Ishikawa (cell line): Measurements from ENCODE around the gene SLC6A3.

Experiments used
- CEBPB ChIP-seq: IDR thresholded peaks from 2 replicates; pipeline ENCODE4 v1.6.1; 2012
- CREB1 ChIP-seq: IDR thresholded peaks from 2 replicates; pipeline ENCODE4 v1.6.1; 2012; ENCODE audit warnings: low read depth
- EGR1 ChIP-seq: IDR thresholded peaks from 2 replicates; pipeline ENCODE4 v1.6.1; 2012
- EP300 ChIP-seq: IDR thresholded peaks from 2 replicates; pipeline ENCODE4 v1.6.1; 2012; ENCODE audit warnings: borderline replicate concordance
- FOXM1 ChIP-seq: IDR thresholded peaks from 2 replicates; pipeline ENCODE4 v1.6.1; 2012; ENCODE audit warnings: low read depth, borderline replicate concordance
- NFIC ChIP-seq: IDR thresholded peaks from 2 replicates; pipeline ENCODE4 v1.6.1; 2012
- RAD21 ChIP-seq: IDR thresholded peaks from 2 replicates; pipeline ENCODE4 v1.6.1; 2012; ENCODE audit warnings: low read depth
- TAF1 ChIP-seq: IDR thresholded peaks from 2 replicates; pipeline ENCODE4 v1.6.1; 2012; ENCODE audit warnings: low read depth, mild to moderate bottlenecking
- TCF12 ChIP-seq: IDR thresholded peaks from 2 replicates; pipeline ENCODE4 v1.6.1; 2012; ENCODE audit warnings: low read depth
- TEAD4 ChIP-seq: IDR thresholded peaks from 2 replicates; pipeline ENCODE4 v1.6.1; 2012
- YY1 ChIP-seq: IDR thresholded peaks from 2 replicates; pipeline ENCODE4 v1.6.1; 2012; ENCODE audit warnings: low read depth
- ZBTB7A ChIP-seq: IDR thresholded peaks from 2 replicates; pipeline ENCODE4 v1.6.1; 2012; ENCODE audit warnings: low read depth
- TF ChIP-seq, protein P1 (sequence below): IDR thresholded peaks from 2 replicates; pipeline ENCODE4 v1.6.1; 2012
- TF ChIP-seq, protein P2 (sequence below): IDR thresholded peaks from 2 replicates; pipeline ENCODE4 v1.6.1; 2012; ENCODE audit warnings: low read depth, mild to moderate bottlenecking
- TF ChIP-seq, protein P3 (sequence below): IDR thresholded peaks from 2 replicates; pipeline ENCODE4 v1.6.1; 2012

The SLC6A3 gene

DNA sequence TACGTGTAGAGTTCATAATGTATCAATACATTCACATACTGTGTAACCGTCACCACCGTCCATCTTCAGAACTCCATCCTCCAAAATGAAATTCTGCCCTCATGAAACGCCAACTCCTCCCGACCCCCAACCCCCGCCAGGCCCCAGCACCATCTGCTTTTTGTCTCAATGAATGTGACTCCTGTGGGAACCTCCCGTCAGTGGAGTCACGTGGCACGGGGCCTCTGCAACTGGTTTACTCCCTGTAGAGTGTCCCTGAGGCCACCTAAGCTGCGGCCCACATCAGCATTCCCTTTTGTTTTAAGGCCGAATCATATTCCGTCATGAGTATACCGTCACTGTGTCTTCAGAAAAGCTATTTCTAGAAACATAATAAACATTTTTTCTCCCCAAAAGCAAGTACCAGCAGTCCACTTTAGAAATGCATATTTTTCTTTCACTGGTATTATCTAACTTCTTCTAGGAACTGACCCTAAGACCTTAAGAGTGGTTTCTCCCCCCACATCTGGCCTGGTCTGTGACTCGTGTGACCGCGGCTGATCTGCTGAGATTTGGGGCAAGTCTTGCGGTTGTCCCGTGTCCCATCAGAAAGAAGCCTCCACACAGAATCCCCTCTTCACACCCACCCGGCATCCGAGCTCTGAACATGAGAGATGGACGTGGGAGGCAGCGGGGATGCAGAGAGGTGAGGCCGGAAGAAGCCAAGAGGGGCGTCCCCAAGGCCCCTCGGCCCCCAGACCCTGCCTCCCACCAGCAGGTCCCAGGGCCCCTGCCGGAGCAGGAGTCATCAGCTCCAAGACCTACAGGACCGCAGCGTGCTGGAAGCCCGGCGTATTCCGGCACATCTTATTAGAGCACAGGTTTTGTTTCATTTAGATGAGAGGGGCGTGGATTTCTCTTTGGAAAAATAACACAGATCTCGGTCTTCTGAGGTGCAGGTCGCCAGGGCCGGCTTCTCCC is 38.3 kb downstream of the SLC6A3 start:
- TF ChIP-seq RAD21: no peak
- TF ChIP-seq, protein P1, sequence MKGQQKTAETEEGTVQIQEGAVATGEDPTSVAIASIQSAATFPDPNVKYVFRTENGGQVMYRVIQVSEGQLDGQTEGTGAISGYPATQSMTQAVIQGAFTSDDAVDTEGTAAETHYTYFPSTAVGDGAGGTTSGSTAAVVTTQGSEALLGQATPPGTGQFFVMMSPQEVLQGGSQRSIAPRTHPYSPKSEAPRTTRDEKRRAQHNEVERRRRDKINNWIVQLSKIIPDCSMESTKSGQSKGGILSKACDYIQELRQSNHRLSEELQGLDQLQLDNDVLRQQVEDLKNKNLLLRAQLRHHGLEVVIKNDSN: peak; percentile 52; the same call in 1 of the 2 replicates

DNA sequence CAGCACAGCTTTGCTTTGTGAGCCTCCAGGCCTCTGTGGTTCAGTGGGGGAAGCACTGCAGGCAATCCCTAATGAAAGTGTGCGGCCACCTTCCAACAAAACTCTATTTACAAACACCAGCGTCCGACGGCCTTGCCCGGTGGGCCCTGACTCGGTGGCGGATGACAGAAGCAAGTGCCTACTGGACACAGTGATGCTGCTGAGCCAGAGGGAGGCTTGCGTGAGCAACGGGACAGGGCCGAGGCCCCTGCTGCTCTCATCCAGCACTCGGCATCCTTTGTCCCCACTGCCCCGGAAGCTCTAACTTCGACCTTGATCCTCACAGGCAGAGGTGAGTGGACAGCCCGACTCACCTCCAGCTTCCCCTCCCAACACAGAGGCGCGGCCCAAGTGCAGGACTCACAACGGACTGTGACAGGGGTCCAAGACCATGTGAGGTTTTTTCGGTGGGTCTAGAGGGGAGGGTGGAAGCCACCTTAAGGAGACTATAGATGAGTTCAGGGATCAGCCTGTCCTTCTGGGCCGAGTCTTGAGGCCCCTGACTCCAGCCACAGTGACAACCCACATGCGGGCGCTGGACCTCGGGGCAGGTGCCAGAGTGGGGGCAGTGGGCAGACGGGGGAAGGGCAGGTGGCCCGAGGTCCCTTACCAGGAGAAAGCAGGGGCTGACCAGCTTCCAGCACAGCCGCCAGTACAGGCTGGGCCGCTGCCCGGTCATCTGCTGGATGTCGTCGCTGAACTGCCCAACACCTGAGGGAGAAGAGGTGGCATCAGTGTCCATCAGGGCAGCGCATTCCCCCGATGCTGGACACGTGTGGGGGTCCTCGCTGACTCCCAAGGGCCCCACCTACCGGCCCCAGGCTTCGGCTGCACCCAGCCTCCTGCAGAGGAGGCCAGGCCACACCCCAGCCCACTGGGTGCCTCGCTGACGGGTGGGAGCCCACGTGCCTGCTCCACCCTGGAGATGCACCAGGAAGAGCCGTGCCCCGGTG is 39.4 kb downstream of the SLC6A3 start:
- TF ChIP-seq FOXM1: no peak
- no peak for TF ChIP-seq RAD21
- no peak for TF ChIP-seq TCF12
- no peak for TF ChIP-seq CREB1
- no peak for TF ChIP-seq TEAD4
- TF ChIP-seq YY1: no peak
- TF ChIP-seq TAF1: no peak
- TF ChIP-seq, protein P1: no peak
- TF ChIP-seq, protein P2, sequence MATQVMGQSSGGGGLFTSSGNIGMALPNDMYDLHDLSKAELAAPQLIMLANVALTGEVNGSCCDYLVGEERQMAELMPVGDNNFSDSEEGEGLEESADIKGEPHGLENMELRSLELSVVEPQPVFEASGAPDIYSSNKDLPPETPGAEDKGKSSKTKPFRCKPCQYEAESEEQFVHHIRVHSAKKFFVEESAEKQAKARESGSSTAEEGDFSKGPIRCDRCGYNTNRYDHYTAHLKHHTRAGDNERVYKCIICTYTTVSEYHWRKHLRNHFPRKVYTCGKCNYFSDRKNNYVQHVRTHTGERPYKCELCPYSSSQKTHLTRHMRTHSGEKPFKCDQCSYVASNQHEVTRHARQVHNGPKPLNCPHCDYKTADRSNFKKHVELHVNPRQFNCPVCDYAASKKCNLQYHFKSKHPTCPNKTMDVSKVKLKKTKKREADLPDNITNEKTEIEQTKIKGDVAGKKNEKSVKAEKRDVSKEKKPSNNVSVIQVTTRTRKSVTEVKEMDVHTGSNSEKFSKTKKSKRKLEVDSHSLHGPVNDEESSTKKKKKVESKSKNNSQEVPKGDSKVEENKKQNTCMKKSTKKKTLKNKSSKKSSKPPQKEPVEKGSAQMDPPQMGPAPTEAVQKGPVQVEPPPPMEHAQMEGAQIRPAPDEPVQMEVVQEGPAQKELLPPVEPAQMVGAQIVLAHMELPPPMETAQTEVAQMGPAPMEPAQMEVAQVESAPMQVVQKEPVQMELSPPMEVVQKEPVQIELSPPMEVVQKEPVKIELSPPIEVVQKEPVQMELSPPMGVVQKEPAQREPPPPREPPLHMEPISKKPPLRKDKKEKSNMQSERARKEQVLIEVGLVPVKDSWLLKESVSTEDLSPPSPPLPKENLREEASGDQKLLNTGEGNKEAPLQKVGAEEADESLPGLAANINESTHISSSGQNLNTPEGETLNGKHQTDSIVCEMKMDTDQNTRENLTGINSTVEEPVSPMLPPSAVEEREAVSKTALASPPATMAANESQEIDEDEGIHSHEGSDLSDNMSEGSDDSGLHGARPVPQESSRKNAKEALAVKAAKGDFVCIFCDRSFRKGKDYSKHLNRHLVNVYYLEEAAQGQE: no peak

DNA sequence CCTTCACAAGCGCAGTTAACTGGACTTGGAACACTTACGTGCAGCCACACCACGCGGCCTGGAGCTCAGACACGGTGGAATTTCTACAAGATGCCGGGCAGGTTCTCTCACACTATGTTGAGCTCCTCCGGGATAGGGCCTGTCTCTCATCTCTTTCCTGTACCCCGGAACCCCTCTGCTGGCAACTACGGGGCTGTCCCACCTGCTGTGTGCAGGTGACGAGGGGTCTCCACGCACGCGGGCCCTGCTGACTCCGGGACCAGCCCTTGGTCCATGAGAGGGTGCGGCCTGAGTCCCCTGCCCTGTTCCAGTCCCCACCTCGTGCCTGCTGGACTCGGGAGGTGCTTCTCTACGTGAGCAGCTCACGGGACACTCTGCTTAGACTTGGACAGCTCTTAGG is 40.1 kb downstream of the SLC6A3 start:
- TF ChIP-seq, protein P3, sequence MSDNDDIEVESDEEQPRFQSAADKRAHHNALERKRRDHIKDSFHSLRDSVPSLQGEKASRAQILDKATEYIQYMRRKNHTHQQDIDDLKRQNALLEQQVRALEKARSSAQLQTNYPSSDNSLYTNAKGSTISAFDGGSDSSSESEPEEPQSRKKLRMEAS: no peak
- TF ChIP-seq CREB1: no peak
- TF ChIP-seq YY1: no peak
- TF ChIP-seq TCF12: no peak
- TF ChIP-seq FOXM1: no peak
- no peak for TF ChIP-seq EP300
- TF ChIP-seq TAF1: no peak
- no peak for TF ChIP-seq NFIC
- TF ChIP-seq, protein P1: no peak
- TF ChIP-seq RAD21: no peak
- TF ChIP-seq EGR1: no peak
- TF ChIP-seq ZBTB7A: no peak
- no peak for TF ChIP-seq TEAD4

DNA sequence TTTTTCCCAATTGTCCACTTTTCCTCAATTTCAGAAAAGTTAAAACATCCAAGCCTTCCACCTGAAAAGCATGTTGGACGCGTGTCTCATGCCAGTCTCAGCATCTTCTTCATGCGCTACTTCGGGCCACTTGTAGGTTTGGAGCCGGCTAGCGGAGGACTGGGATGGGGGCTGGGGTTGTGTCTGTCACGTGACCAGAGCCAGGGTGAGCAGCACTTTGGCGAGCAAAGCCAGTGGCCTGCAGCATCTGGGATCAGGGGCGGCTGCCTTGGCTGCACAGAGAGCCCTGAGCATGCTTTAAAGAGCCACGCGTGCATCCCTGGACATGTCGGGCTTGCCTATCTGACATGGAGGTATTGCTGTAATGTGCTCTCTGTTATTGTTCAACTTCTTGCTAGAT is 41.2 kb downstream of the SLC6A3 start:
- no peak for TF ChIP-seq CREB1
- TF ChIP-seq, protein P1: peak; percentile 56

DNA sequence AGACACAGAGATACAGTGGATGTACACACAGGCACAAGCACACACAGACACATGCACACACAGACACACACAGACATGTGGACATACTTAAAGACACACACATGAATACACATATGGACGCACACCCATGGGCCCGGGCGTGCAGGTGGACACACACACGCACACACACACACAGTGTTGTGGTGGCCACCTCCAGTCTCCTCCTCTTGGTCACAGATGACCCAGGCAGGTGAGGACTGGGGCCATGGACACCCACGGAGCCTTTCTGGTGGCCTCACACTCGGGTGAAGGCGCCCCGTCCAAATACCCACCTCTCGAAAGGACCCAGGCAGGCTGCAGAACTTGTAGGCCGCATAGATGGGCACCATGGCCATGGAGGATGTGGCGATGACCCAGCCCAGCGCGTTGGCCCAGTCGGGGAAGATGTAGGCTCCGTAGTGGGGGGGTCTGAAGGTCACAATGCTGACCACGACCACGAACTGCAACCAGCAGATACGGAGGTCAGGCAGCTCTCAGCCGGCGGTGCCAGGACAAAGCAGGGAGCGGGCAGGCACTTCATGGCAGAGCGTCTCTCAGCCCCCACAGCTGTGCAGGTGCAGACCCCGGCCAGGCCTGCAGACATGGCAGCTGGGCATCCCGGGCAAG is 42.5 kb downstream of the SLC6A3 start:
- no peak for TF ChIP-seq CREB1
- TF ChIP-seq ZBTB7A: no peak
- TF ChIP-seq NFIC: no peak
- TF ChIP-seq EGR1: no peak
- TF ChIP-seq TCF12: no peak
- TF ChIP-seq, protein P3: no peak
- no peak for TF ChIP-seq CEBPB
- TF ChIP-seq TAF1: no peak
- no peak for TF ChIP-seq TEAD4
- TF ChIP-seq, protein P2: no peak
- TF ChIP-seq, protein P1: no peak
- no peak for TF ChIP-seq EP300
- no peak for TF ChIP-seq RAD21
